ENCODE data around the gene DDR2.

DNA sequence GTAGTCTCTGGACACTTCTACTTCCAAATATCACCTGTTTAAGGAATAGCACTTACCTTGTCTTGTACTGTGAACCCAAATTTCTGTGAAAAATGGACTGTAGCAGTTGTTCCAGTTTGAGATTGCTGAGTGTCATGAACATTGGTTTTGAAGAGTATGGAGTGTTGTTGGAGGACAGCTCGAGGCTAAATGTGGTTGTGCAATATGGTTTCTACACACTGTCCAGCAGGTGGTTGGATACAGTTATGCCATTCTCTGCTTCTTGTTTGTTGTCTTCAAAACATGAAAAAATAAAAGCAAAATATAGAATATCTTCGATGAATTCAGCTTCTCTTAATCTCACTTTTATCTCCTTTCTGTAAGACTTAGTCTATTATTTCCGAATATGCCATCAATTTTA is 67.1 kb downstream of the DDR2 start:
- TF ChIP-seq, protein P1, sequence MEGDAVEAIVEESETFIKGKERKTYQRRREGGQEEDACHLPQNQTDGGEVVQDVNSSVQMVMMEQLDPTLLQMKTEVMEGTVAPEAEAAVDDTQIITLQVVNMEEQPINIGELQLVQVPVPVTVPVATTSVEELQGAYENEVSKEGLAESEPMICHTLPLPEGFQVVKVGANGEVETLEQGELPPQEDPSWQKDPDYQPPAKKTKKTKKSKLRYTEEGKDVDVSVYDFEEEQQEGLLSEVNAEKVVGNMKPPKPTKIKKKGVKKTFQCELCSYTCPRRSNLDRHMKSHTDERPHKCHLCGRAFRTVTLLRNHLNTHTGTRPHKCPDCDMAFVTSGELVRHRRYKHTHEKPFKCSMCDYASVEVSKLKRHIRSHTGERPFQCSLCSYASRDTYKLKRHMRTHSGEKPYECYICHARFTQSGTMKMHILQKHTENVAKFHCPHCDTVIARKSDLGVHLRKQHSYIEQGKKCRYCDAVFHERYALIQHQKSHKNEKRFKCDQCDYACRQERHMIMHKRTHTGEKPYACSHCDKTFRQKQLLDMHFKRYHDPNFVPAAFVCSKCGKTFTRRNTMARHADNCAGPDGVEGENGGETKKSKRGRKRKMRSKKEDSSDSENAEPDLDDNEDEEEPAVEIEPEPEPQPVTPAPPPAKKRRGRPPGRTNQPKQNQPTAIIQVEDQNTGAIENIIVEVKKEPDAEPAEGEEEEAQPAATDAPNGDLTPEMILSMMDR (IDR thresholded peaks at IDR 0.05) = no peak
- no peak for TF ChIP-seq POLR2A (IDR thresholded peaks at IDR 0.05)

All from lower leg skin (tissue), 3 donors.